SKM-1 treated with dmso at 0.1 percent for 144 hours (cell line): ENCODE results near the gene PET100.
A peak's percentile ranks its signal among the peaks of the same experiment; 100 is the strongest.

ENCODE experiments used
- DNase-seq: peaks from one replicate; lab custom pipeline; 2025; ENCODE audit not compliant: unreplicated experiment; lab: John Stamatoyannopoulos, UW

PET100 gene

GRCh38 chr19:7647156-7647555 lies 17.6 kb downstream of the PET100 start:
- no peak for DNase-seq

- no peak for DNase-seq
These were observed 18.8 kb downstream of the PET100 start for GRCh38 chr19:7648265-7649014.

- no peak for DNase-seq
These were observed 20.6 kb downstream of the PET100 start for GRCh38 chr19:7650148-7650547.

- peak; percentile 97 for DNase-seq
These were observed 22.6 kb downstream of the PET100 start for GRCh38 chr19:7652061-7652641.

GRCh38 chr19:7654401-7654800 lies 24.8 kb downstream of the PET100 start:
- DNase-seq: no peak

GRCh38 chr19:7655581-7655980 lies 26.0 kb downstream of the PET100 start:
- peak; percentile 95 for DNase-seq

GRCh38 chr19:7657131-7657751 lies 27.6 kb downstream of the PET100 start:
- DNase-seq: peak; percentile 87

- DNase-seq: no peak
These were observed 28.7 kb downstream of the PET100 start for GRCh38 chr19:7658219-7658686.

GRCh38 chr19:7661744-7662538 lies 32.3 kb downstream of the PET100 start:
- DNase-seq: no peak

- DNase-seq: no peak
These were observed 33.1 kb downstream of the PET100 start for GRCh38 chr19:7662657-7663056.

- no peak for DNase-seq
These were observed 34.1 kb downstream of the PET100 start for GRCh38 chr19:7663706-7664105.

- DNase-seq: no peak
These were observed 35.5 kb downstream of the PET100 start for GRCh38 chr19:7665076-7665475.

- no peak for DNase-seq
These were observed 39.2 kb downstream of the PET100 start, which contains the start of gene RETN for GRCh38 chr19:7668842-7669241. Gene RETN, plus strand, starts transcription at chr19:7669049. Its CDS starts 278 bp downstream, at chr19:7669327.

- no peak for DNase-seq
These were observed 40.0 kb downstream of the PET100 start for GRCh38 chr19:7669641-7670040.

GRCh38 chr19:7670150-7670783 lies 40.7 kb downstream of the PET100 start:
- no peak for DNase-seq

GRCh38 chr19:7670790-7671189 lies 41.2 kb downstream of the PET100 start:
- DNase-seq: no peak

GRCh38 chr19:7672522-7672921 lies 42.9 kb downstream of the PET100 start:
- DNase-seq: no peak

GRCh38 chr19:7674010-7675005 lies 44.7 kb downstream of the PET100 start:
- DNase-seq: peak; percentile 83

GRCh38 chr19:7676376-7676775 lies 46.8 kb downstream of the PET100 start:
- peak; percentile 79 for DNase-seq

GRCh38 chr19:7676854-7677253 lies 47.3 kb downstream of the PET100 start, which contains the start of gene MCEMP1:
Gene MCEMP1, plus strand, starts transcription at chr19:7677090. Its CDS starts 31 bp downstream, at chr19:7677121.
- DNase-seq: peak; percentile 65
